ENCODE data around the gene RASAL2.
"Not testable (repeated sequence)": the region's sequence is repeated elsewhere in the genome, so short reads cannot be mapped to it uniquely, and the experiment has no call there.

The RASAL2 gene

GRCh38 chr1:178345807-178346206 lies 251.9 kb downstream of the RASAL2 start:
- DNase-seq (ENCODE audit: low read depth in 2 of 2), result no peak

GRCh38 chr1:178349801-178350200 lies 255.9 kb downstream of the RASAL2 start:
- DNase-seq (ENCODE audit: low read depth in 2 of 2), result no peak

- not testable (repeated sequence) for DNase-seq (ENCODE audit: low read depth in 2 of 2)
These were observed 258.0 kb downstream of the RASAL2 start for GRCh38 chr1:178351911-178352310.

- DNase-seq (ENCODE audit: low read depth in 2 of 2), result no peak
These were observed 259.0 kb downstream of the RASAL2 start for GRCh38 chr1:178352790-178353416.

- DNase-seq (ENCODE audit: low read depth in 2 of 2), result no peak
These were observed 259.6 kb downstream of the RASAL2 start for GRCh38 chr1:178353524-178353923.

GRCh38 chr1:178354816-178355215 lies 260.9 kb downstream of the RASAL2 start:
- DNase-seq (ENCODE audit: low read depth in 2 of 2), result no peak

- DNase-seq (ENCODE audit: low read depth in 2 of 2), result no peak
These were observed 262.4 kb downstream of the RASAL2 start for GRCh38 chr1:178356299-178356698.

GRCh38 chr1:178358456-178358855 lies 264.6 kb downstream of the RASAL2 start:
- DNase-seq (ENCODE audit: low read depth in 2 of 2), result no peak

GRCh38 chr1:178360421-178360820 lies 266.5 kb downstream of the RASAL2 start:
- DNase-seq (ENCODE audit: low read depth in 2 of 2), result no peak

GRCh38 chr1:178361847-178362246 lies 267.9 kb downstream of the RASAL2 start:
- no peak for DNase-seq (ENCODE audit: low read depth in 2 of 2)

GRCh38 chr1:178362747-178363146 lies 268.8 kb downstream of the RASAL2 start:
- no peak for DNase-seq (ENCODE audit: low read depth in 2 of 2)

GRCh38 chr1:178364782-178365181 lies 270.9 kb downstream of the RASAL2 start:
- no peak for DNase-seq (ENCODE audit: low read depth in 2 of 2)

- DNase-seq (ENCODE audit: low read depth in 2 of 2), result no peak
These were observed 273.2 kb downstream of the RASAL2 start for GRCh38 chr1:178367151-178367550.

GRCh38 chr1:178368208-178368607 lies 274.3 kb downstream of the RASAL2 start:
- DNase-seq (ENCODE audit: low read depth in 2 of 2), result no peak

GRCh38 chr1:178371235-178371634 lies 277.3 kb downstream of the RASAL2 start:
- DNase-seq (ENCODE audit: low read depth in 2 of 2), result no peak

- no peak for DNase-seq (ENCODE audit: low read depth in 2 of 2)
These were observed 278.1 kb downstream of the RASAL2 start for GRCh38 chr1:178371933-178372388.

- no peak for DNase-seq (ENCODE audit: low read depth in 2 of 2)
These were observed 280.1 kb downstream of the RASAL2 start for GRCh38 chr1:178374016-178374415.

GRCh38 chr1:178376008-178376407 lies 282.1 kb downstream of the RASAL2 start:
- DNase-seq (ENCODE audit: low read depth in 2 of 2), result no peak

GRCh38 chr1:178379807-178380206 lies 285.9 kb downstream of the RASAL2 start:
- no peak for DNase-seq (ENCODE audit: low read depth in 2 of 2)

- no peak for DNase-seq (ENCODE audit: low read depth in 2 of 2)
These were observed 288.5 kb downstream of the RASAL2 start for GRCh38 chr1:178382372-178382771.

- DNase-seq (ENCODE audit: low read depth in 2 of 2), result no peak
These were observed 291.8 kb downstream of the RASAL2 start for GRCh38 chr1:178385662-178386061.

GRCh38 chr1:178388418-178389145 lies 294.7 kb downstream of the RASAL2 start:
- no peak for DNase-seq (ENCODE audit: low read depth in 2 of 2)

GRCh38 chr1:178389441-178389840 lies 295.5 kb downstream of the RASAL2 start:
- DNase-seq (ENCODE audit: low read depth in 2 of 2), result no peak
